Glutamatergic neuron (in vitro differentiated cells): Measurements from ENCODE around the gene IRGM. TPM values are rescaled to one million over a fixed set of nuclear protein-coding genes. Genes with fewer than 3 reads are reported as not detected.
"Not testable (repeated sequence)": the region's sequence is repeated elsewhere in the genome, so short reads cannot be mapped to it uniquely, and the experiment has no call there.

ENCODE experiments used
- DNase-seq: peaks from one replicate; pipeline ENCODE4 v3.0.0; 2022
- H3K27ac Mint-ChIP-seq: one replicate; pipeline ENCODE4 v1.8.0; 2020; ENCODE audit warnings: mild to moderate bottlenecking, mixed read lengths, inconsistent platforms; ENCODE audit not compliant: unreplicated experiment
- H3K27me3 Mint-ChIP-seq: one replicate; pipeline ENCODE4 v1.8.0; 2020; ENCODE audit warnings: mild to moderate bottlenecking, moderate library complexity, mixed read lengths, inconsistent platforms; ENCODE audit not compliant: unreplicated experiment
- H3K36me3 Mint-ChIP-seq: one replicate; pipeline ENCODE4 v1.8.0; 2020; ENCODE audit warnings: mild to moderate bottlenecking, mixed read lengths, inconsistent platforms; ENCODE audit not compliant: unreplicated experiment
- H3K4me1 Mint-ChIP-seq: one replicate; pipeline ENCODE4 v1.8.0; 2020; ENCODE audit warnings: mild to moderate bottlenecking, low read depth, mixed read lengths, inconsistent platforms; ENCODE audit not compliant: unreplicated experiment
- H3K4me3 Mint-ChIP-seq: one replicate; pipeline ENCODE4 v1.8.0; 2020; ENCODE audit warnings: mild to moderate bottlenecking, mixed read lengths, inconsistent platforms; ENCODE audit not compliant: unreplicated experiment
- H3K9me3 Mint-ChIP-seq: one replicate; pipeline ENCODE4 v1.8.0; 2020; ENCODE audit warnings: mild to moderate bottlenecking, moderate library complexity, mixed read lengths, inconsistent platforms; ENCODE audit not compliant: unreplicated experiment
- CTCF ChIP-seq: fragments of 200-600 bp; sonication (generic); IDR thresholded peaks from one replicate; pipeline ENCODE4 v1.5.0; 2021; ENCODE audit not compliant: partially characterized antibody, unreplicated experiment
- long read RNA-seq: library from polyadenylated mRNA; unstranded; transcript quantifications from one replicate; pipeline ENCODE4 v2.0.0, GENCODE V29; 2020; ENCODE audit not compliant: unreplicated experiment
- total RNA-seq: library from RNA; stranded (reverse); fragmentation: NEBNext Ultra II Directional; extraction: Animal tissue kit (Norgen Biotek cat#: 25700); gene quantifications from one replicate; pipeline ENCODE4 v1.2.1, GENCODE V29; 2021; ENCODE audit not compliant: unreplicated experiment

Gene IRGM, protein sequence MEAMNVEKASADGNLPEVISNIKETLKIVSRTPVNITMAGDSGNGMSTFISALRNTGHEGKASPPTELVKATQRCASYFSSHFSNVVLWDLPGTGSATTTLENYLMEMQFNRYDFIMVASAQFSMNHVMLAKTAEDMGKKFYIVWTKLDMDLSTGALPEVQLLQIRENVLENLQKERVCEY
- total RNA-seq = not detected
- long read RNA-seq = 0 reads

DNA sequence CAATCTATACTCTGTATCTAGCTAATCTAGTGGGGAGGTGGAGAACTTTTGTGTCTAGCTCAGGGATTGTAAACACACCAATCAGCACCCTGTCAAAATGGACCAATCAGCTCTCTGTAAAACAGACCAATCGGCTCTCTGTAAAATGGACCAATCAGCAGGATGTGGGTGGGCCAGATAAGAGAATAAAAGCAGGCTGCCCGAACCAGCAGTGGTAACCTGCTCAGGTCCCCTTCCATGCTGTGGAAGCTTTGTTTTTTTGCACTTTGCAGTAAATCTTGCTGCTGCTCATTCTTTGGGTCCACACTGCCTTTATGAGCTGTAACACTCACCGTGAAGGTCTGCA is at the start of gene IRGM:
IRGM (plus strand) TSS at position 214 of the 346 bp plus-strand sequence. CDS start 1,603 bp downstream, outside the sequence.
- H3K4me3 Mint-ChIP-seq, DNase-seq, H3K27ac Mint-ChIP-seq, H3K36me3 Mint-ChIP-seq, H3K4me1 Mint-ChIP-seq, H3K27me3 Mint-ChIP-seq, H3K9me3 Mint-ChIP-seq: not testable (repeated sequence)

GRCh38 chr5:150797384-150797783 is 48.9 kb upstream of the IRGM start:
- no peak for DNase-seq

GRCh38 chr5:150801117-150801927 is 45.0 kb upstream of the IRGM start:
- Mint-ChIP-seq H3K4me3 (peak overlapping the region; percentile 84), H3K27ac (no peak overlapping the region), H3K4me1 (no peaks in the 10 kb centered on the region), H3K36me3 (peaks cover 5% of the 10 kb centered on the region), H3K27me3 (peaks cover 2% of the 10 kb centered on the region), H3K9me3 (no peaks in the 10 kb centered on the region)
- DNase-seq = no peak
- peak; percentile 69 for TF ChIP-seq CTCF

More at GRCh38 chr5:150797384-150797783, 48.9 kb upstream of the IRGM start:
- Mint-ChIP-seq H3K4me1 (no peaks in the 10 kb centered on the region), H3K4me3 (no peak overlapping the region), H3K27ac (no peak overlapping the region), H3K27me3 (peaks cover 2% of the 10 kb centered on the region), H3K36me3 (no peaks in the 10 kb centered on the region), H3K9me3 (no peaks in the 10 kb centered on the region)
- no peak for TF ChIP-seq CTCF

GRCh38 chr5:150804388-150804787 is 41.9 kb upstream of the IRGM start:
- H3K4me1 Mint-ChIP-seq = no peaks in the 10 kb centered on the region
- peaks cover 2% of the 10 kb centered on the region for H3K27me3 Mint-ChIP-seq
- H3K36me3 Mint-ChIP-seq = peaks cover 5% of the 10 kb centered on the region
- H3K4me3 Mint-ChIP-seq = no peak overlapping the region
- TF ChIP-seq CTCF = no peak
- no peak for DNase-seq
- no peaks in the 10 kb centered on the region for H3K9me3 Mint-ChIP-seq
- no peak overlapping the region for H3K27ac Mint-ChIP-seq

DNA sequence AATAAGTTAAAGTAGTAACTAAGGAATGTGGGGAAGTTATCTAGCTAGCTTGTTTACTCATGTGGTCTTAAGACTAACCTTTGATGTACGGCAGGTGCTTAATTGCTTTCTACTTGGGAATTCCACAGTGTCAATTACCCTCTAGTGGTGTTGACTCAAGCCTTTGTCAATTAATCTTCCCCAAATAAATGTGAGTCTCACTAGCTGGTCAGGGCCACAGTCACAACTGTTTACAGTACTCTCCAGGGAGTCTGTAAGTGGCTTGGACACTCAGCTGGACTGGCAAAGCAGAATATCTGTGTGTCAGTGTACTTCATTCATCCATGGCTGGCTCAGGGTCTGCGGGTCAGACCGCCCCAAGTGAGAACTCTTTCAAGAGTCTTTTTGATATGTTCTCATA is 37.0 kb upstream of the IRGM start:
- DNase-seq = no peak
- no peak overlapping the region for H3K4me3 Mint-ChIP-seq
- H3K9me3 Mint-ChIP-seq = no peaks in the 10 kb centered on the region
- no peak overlapping the region for H3K27ac Mint-ChIP-seq
- peaks cover under 1% of the 10 kb centered on the region for H3K36me3 Mint-ChIP-seq
- H3K27me3 Mint-ChIP-seq = no peaks in the 10 kb centered on the region
- H3K4me1 Mint-ChIP-seq = no peaks in the 10 kb centered on the region
- no peak for TF ChIP-seq CTCF
